GM23248 (cell line): ENCODE measurements around the gene EGLN1. TPM values are rescaled to one million over a fixed set of nuclear protein-coding genes. Genes with fewer than 3 reads are reported as not detected.

Experiments
- DNase-seq: peaks from one replicate; pipeline ENCODE4 v3.0.0-alpha.2; 2015
- H2AFZ ChIP-seq: fragments of 200-600 bp; sonication (generic); 2 replicates; pipeline ENCODE4 v1.6.1; 2016; ENCODE audit warnings: antibody characterized with exemption
- H3F3A ChIP-seq: fragments of 200-600 bp; sonication (generic); 2 replicates; pipeline ENCODE4 v1.6.1; 2016; ENCODE audit warnings: mild to moderate bottlenecking, antibody characterized with exemption, mixed run types; ENCODE audit not compliant: insufficient read depth
- H3K27ac ChIP-seq: fragments of 200-600 bp; sonication (generic); 2 replicates; pipeline ENCODE4 v1.5.1; 2016; ENCODE audit warnings: mild to moderate bottlenecking
- H3K27me3 ChIP-seq: fragments of 200-600 bp; sonication (generic); replicated peaks from 2 replicates; pipeline ENCODE4 v1.6.1; 2016; ENCODE audit warnings: mild to moderate bottlenecking; ENCODE audit not compliant: insufficient read depth
- H3K36me3 ChIP-seq: fragments of 200-600 bp; sonication (generic); 2 replicates; pipeline ENCODE4 v1.6.1; 2016; ENCODE audit warnings: low read depth, mild to moderate bottlenecking
- H3K4me1 ChIP-seq: fragments of 200-600 bp; sonication (generic); 2 replicates; pipeline ENCODE4 v1.6.1; 2016; ENCODE audit warnings: mild to moderate bottlenecking; ENCODE audit not compliant: insufficient read depth
- H3K4me2 ChIP-seq: fragments of 200-600 bp; sonication (generic); one replicate; pipeline ENCODE4 v1.6.1; 2016; ENCODE audit warnings: mild to moderate bottlenecking; ENCODE audit not compliant: unreplicated experiment
- H3K4me3 ChIP-seq: fragments of 200-600 bp; sonication (generic); 2 replicates; pipeline ENCODE4 v1.5.1; 2016; ENCODE audit warnings: mild to moderate bottlenecking
- H3K79me2 ChIP-seq: fragments of 200-600 bp; sonication (generic); 2 replicates; pipeline ENCODE4 v1.6.1; 2016; ENCODE audit warnings: mild to moderate bottlenecking; ENCODE audit not compliant: insufficient read depth
- H3K9ac ChIP-seq: fragments of 200-600 bp; sonication (generic); 2 replicates; pipeline ENCODE4 v1.6.1; 2016; ENCODE audit warnings: mild to moderate bottlenecking
- H3K9me2 ChIP-seq: fragments of 200-600 bp; sonication (generic); 2 replicates; pipeline ENCODE4 v1.6.1; 2016; ENCODE audit warnings: mixed run types, mild to moderate bottlenecking, moderate library complexity; ENCODE audit not compliant: insufficient read depth
- H3K9me3 ChIP-seq: fragments of 200-600 bp; sonication (generic); one replicate; pipeline ENCODE4 v1.6.1; 2017; ENCODE audit warnings: low read depth
- H4K20me1 ChIP-seq: fragments of 200-600 bp; sonication (generic); 2 replicates; pipeline ENCODE4 v1.6.0; 2016; ENCODE audit not compliant: insufficient read depth
- EZH2 ChIP-seq: fragments of 200-600 bp; sonication (generic); IDR thresholded peaks from 2 replicates; pipeline ENCODE4 v1.6.1; 2018; ENCODE audit warnings: antibody characterized with exemption, mild to moderate bottlenecking; ENCODE audit not compliant: insufficient read depth, poor library complexity, severe bottlenecking
- EZH2phosphoT487 ChIP-seq: fragments of 200-600 bp; sonication (generic); IDR thresholded peaks from 2 replicates; pipeline ENCODE4 v1.6.1; 2018; ENCODE audit warnings: antibody characterized with exemption, moderate library complexity, mild to moderate bottlenecking, low read depth; ENCODE audit not compliant: insufficient read depth
- WGBS, 2 experiments: methylation state at CpG; one replicate each; pipeline ENCODE4 v1.1.6; 2015 to 2017; ENCODE audit warnings: low lambda C conversion rate in 2 of 2, low coverage in 1 of 2; ENCODE audit errors: missing lambda C conversion rate in 2 of 2; 5-methylcytosine and 5-hydroxymethylcytosine counted together
- in situ Hi-C: fragments of 300-500 bp; cut with MboI; formaldehyde crosslinking; loops from 2 replicates; pipeline ENCODE4 v1.15.0; 2020
- polyA plus RNA-seq: library from polyadenylated mRNA; unstranded; fragments of >200 nt; fragmentation: Nextera tagmentation; extraction: Ambion mirVana; gene quantifications from 2 replicates; pipeline ENCODE4 v1.2.1, GENCODE V29; 2016
- total RNA-seq: library from RNA; depleted of rRNA; stranded (reverse); fragments of >200 nt; shearing (Covaris generic); gene quantifications from 2 replicates; pipeline ENCODE4 v1.2.3, GENCODE V29; 2014

Gene EGLN1
- total and polyA plus RNA-seq, 2 experiments from 2014 or later: 17.6 to 51.8 TPM

DNA sequence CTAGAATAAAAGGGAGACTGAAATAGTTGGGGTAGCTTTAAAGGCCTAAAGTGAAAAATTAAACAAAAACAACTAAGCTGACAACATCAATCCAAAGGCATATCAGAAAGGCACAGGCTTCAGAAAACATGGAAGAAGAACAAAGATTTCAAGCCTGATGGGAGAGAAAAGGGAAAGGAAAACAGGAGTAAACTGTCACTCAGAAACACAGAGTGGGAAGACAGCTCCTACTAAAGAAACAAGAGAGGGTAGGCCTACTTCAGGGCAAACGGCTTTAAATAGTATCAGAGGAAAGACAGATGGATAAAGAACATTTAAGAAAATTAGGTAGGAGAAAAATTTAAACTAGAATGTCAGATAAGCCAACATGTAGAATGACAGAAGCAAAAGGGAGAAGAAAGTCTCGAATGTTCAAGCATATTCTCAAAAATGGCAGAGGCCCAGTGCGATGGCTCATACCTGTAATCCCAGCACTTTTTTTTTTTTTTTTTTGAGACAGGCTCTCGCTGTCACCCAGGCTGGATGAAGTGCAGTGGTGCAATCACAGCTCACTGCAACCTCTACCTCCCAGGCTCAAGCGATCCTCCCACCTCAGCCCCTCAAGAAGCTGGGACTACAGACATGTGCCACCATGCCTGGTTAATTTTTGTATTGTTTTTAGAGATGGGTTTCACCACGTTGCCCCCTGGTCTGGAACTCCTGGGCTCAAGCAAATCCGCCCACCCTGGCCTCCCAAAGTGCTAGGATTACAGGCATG is 7.6 kb downstream of the EGLN1 start:
- no peak for TF ChIP-seq EZH2phosphoT487
- no peak for TF ChIP-seq EZH2
- H3F3A ChIP-seq: peaks cover 15% of the 10 kb centered on the region; the same call in 1 of the 2 replicates
- no peak overlapping the region for H3K27ac ChIP-seq
- H3K4me1 ChIP-seq: peaks cover 43% of the 10 kb centered on the region
- no peak overlapping the region for H3K9ac ChIP-seq
- H3K4me3 ChIP-seq: no peak overlapping the region
- no peak overlapping the region for H2AFZ ChIP-seq
- H3K9me2 ChIP-seq: no peaks in the 10 kb centered on the region
- peaks cover 6% of the 10 kb centered on the region; the same call in 1 of the 2 replicates for H3K36me3 ChIP-seq
- H3K79me2 ChIP-seq: peaks cover 100% of the 10 kb centered on the region
- in situ Hi-C loops: no loop called here
- DNase-seq: no peak
- no peaks in the 10 kb centered on the region for H3K9me3 ChIP-seq
- no peak overlapping the region for H3K4me2 ChIP-seq
- H4K20me1 ChIP-seq: peaks cover 45% of the 10 kb centered on the region
- WGBS, 2 experiments: 90% methylated on average over 7 of the region's 7 CpGs
- H3K27me3 ChIP-seq: no peaks in the 10 kb centered on the region

DNA sequence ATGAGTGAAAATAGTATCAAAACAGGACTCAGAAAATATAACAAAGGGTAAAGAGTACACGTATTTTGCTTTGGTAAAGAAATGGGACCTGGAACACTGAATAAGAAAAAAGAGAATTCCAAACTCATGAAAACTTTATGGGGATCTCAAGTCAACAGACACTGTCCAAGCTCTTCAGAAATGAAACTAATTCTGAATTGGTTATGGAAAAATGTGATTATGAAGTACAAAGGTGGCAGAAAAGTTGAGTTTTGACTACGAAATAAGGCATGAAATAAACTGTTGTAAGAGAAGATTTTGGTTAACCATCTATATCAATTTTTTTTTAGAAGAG is 8.4 kb downstream of the EGLN1 start:
- no peaks in the 10 kb centered on the region for H3K27me3 ChIP-seq
- no peak overlapping the region for H3K4me3 ChIP-seq
- H3K4me2 ChIP-seq: no peak overlapping the region
- peaks cover 37% of the 10 kb centered on the region for H4K20me1 ChIP-seq
- H2AFZ ChIP-seq: no peak overlapping the region
- H3K36me3 ChIP-seq: peaks cover 6% of the 10 kb centered on the region; the same call in 1 of the 2 replicates
- 97 to 98% methylated on average over 2 of the region's 2 CpGs for WGBS, 2 experiments
- no peak overlapping the region for H3K27ac ChIP-seq
- H3K9me3 ChIP-seq: no peaks in the 10 kb centered on the region
- H3K79me2 ChIP-seq: peaks cover 100% of the 10 kb centered on the region
- in situ Hi-C loops: no loop called here
- TF ChIP-seq EZH2phosphoT487 (no peak), EZH2 (no peak)
- H3K9ac ChIP-seq: no peak overlapping the region
- no peak for DNase-seq
- H3K4me1 ChIP-seq: peaks cover 41% of the 10 kb centered on the region
- H3K9me2 ChIP-seq: no peaks in the 10 kb centered on the region
- peaks cover 20% of the 10 kb centered on the region for H3F3A ChIP-seq

DNA sequence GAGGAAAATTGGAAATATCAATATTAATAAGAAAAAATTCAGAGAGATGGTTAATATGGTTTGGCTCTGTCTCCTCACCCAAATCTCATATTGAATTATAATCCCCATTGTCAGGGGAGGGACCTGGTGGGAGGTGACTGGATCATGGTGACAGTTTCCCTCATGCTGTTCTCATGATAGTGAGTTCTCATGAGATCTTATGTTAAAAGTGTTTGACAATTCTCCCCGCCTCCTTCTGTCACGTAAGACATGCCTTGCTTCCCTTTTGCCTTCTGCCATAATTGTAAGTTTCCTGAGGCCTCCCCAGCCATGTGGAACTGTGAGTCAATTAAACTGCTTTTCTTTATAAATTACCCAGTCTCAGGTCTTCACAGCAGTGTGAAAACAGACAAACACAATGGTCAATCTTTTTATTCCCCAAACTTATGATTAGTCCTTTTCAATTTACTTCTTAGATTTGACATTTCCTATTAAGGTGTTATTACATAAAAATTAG is 11.0 kb downstream of the EGLN1 start:
- in situ Hi-C loops: no loop called here
- H3K9me2 ChIP-seq: no peaks in the 10 kb centered on the region
- H3F3A ChIP-seq: peaks cover 38% of the 10 kb centered on the region
- H3K4me2 ChIP-seq: no peak overlapping the region
- TF ChIP-seq EZH2: no peak
- no peak for TF ChIP-seq EZH2phosphoT487
- H4K20me1 ChIP-seq: peaks cover 22% of the 10 kb centered on the region
- H3K36me3 ChIP-seq: peaks cover 4% of the 10 kb centered on the region; the same call in 1 of the 2 replicates
- H3K9ac ChIP-seq: no peak overlapping the region
- 89 to 93% methylated on average over 2 of the region's 2 CpGs for WGBS, 2 experiments
- DNase-seq: no peak
- no peaks in the 10 kb centered on the region for H3K27me3 ChIP-seq
- H3K79me2 ChIP-seq: peaks cover 100% of the 10 kb centered on the region
- H3K27ac ChIP-seq: no peak overlapping the region
- H3K4me1 ChIP-seq: peaks cover 38% of the 10 kb centered on the region
- H3K4me3 ChIP-seq: no peak overlapping the region
- H3K9me3 ChIP-seq: no peaks in the 10 kb centered on the region
- no peak overlapping the region for H2AFZ ChIP-seq

DNA sequence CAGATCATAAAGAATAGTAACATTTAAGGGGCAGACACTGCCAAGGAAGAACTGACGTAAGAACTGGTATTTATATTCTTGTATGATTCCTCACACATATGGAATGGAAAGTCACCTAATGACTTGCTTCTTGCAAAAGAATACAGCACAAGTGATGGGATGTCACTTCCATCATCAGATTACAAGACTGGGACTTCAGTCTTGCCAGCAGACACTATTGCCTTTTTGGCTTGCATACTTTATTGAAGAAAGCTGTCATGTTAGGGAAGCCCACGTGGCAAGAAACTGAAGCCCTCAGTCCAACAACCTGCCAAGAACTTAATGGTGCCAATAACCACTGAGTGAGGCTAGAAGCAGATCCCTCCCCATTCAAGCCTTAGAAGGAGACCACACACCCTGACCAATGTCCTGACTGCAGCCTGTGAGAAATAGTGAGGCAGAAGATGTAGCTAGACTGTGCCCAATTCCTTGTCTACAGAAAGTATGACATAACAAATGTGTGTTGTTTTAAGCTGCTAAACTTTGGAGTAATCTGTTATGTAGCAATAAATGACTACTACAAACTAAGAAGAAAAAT is 12.0 kb downstream of the EGLN1 start:
- Histone ChIP-seq H3F3A (peaks cover 38% of the 10 kb centered on the region), H3K4me2 (peak overlapping the region; percentile 16), H3K4me1 (peaks cover 38% of the 10 kb centered on the region), H3K9ac (no peak overlapping the region), H3K9me3 (no peaks in the 10 kb centered on the region), H3K9me2 (no peaks in the 10 kb centered on the region), H3K27ac (peak overlapping the region; percentile 35; the same call in 1 of the 2 replicates), H3K79me2 (peaks cover 99% of the 10 kb centered on the region), H3K36me3 (peaks cover 4% of the 10 kb centered on the region; the same call in 1 of the 2 replicates), H3K27me3 (no peaks in the 10 kb centered on the region), H2AFZ (no peak overlapping the region), H3K4me3 (no peak overlapping the region), H4K20me1 (peaks cover 22% of the 10 kb centered on the region)
- TF ChIP-seq EZH2phosphoT487 (no peak), EZH2 (no peak)
- DNase-seq: peak; percentile 59
- 31 to 45% methylated on average over 2 of the region's 2 CpGs for WGBS, 2 experiments
- in situ Hi-C loops: no loop called here
